Activated naive CD4-positive, alpha-beta T cell (primary cell): ENCODE results near the gene DZANK1.
"Not testable (repeated sequence)": the region's sequence is repeated elsewhere in the genome, so short reads cannot be mapped to it uniquely, and the experiment has no call there.

Experiments used
- DNase-seq, 4 experiments: peaks; one replicate each; lab custom pipeline; 2025; lab: John Stamatoyannopoulos, UW

The DZANK1 gene

DNA sequence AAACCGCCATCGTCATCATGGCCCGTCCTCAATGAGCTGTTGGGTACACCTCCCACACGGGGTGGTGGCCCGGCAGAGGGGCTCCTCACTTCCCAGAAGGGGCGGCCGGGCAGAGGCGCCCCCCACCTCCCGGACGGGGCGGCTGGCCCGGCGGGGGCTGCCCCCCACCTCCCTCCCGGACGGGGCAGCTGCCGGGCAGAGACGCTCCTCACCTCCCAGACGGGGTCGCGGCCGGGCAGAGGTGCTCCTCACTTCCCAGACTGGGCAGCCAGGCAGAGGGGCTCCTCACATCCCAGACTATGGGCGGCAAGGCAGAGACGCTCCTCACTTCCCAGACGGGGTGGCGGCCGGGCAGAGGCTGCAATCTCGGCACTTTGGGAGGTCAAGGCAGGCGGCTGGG, 91.3 kb downstream of the DZANK1 start:
- not testable (repeated sequence) for DNase-seq

DNA sequence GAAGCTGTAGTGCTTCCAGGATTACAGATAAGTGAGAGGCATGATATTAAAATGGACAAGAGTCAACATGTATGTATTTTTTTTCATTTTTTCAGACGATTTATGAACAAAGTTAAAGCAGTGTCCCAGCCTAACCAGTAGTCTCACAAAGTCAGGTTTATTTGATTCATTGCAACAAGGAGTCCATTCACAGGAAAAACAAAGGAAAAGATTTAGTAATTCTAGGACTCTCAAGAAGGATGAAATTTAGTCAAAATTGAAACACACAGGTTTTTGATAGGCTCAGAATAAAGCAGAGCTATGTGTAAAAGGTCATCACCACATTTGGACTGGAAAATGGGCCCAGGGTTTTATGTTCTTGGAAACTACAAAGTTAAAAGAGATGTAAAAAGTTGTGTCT, 94.5 kb downstream of the DZANK1 start:
- no peak for DNase-seq

DNA sequence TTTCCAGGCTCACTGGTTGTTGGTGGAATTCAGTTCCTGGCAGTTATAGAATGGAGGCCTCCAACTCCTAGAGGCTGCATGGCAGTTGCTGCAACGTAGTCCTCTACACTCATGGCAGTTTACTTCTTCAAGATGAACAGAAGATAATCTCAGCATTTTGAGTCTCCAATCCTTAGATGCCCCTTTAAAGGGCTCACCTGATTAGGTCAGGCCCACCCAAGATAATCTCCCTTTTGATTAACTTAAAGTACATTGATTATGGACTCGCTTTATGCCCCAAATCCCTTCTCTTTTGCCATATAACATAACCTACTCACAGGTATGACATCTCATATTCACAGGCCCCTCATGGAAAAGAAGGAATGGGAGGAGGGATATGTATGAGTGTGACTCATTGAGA, 102.1 kb downstream of the DZANK1 start:
- no peak for DNase-seq

DNA sequence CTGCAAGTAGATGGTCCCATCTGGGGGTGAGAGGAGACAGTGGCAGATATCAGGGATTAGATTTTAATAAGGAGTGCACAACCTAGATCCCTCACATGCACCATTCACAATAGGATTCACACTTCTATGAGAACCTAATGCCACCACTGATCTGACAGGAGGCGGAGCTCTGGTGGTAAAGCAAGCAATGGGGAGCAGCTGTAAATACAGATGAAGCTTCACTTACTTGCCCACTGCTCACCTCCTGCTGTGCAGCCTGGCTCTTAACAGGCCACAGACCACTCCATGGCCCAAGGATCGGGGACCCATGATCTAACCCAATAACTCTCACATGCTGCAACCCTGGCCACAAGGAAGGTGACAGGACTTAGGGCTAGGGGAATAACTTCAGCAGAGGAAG, 103.1 kb downstream of the DZANK1 start:
- no peak for DNase-seq

- DNase-seq: no peak
Measured at GRCh38 chr20:18362916-18363315, 103.9 kb downstream of the DZANK1 start.

GRCh38 chr20:18361678-18362077, 105.2 kb downstream of the DZANK1 start:
- DNase-seq: no peak

DNA sequence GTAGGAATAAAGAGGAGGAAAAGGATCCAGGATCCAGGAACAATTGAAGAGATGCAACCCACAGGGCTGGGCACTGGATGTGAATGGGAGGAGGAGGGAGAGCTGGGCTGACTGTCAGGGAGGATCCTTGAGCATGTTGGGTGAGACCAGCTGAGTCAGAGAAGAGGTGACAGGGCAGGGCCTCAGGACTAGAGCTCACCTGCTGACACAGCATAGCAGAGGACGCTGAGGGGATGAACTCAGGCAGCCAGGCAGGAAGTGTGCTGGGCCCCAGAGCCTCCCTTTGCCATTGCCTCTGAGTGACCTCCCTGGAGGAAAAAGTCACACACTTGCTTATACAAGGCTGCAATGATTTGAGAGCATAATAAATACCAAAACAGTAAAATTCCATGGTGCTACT, 106.2 kb downstream of the DZANK1 start:
- DNase-seq: no peak

DNA sequence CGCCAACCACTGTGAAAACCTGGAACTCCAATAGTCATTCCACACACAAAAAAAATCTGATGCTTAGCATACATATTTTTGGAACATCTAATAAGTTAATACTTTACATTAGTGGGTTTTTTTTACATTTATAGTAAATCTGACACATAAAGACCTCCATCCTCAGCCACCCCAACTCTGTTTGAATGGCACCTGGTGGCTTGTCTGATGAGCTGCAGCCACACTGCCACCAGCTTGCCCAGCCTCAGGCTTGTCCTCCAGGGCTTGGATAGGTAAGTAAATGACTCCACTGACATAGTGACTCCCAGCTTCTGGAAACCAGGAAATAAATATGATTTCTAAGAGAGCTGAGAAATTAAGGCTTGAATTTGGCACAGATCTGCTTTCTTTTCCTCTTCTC, 107.0 kb downstream of the DZANK1 start:
- DNase-seq: no peak

- DNase-seq: not testable (repeated sequence)
Measured at GRCh38 chr20:18349749-18350148, 117.1 kb downstream of the DZANK1 start.
